HepG2 (cell line): ENCODE results near the gene ZCCHC24. TPM values are rescaled to one million over a fixed set of nuclear protein-coding genes. Genes with fewer than 3 reads are reported as not detected.

Source experiments
- ATF1 ChIP-seq: IDR thresholded peaks from 2 replicates; pipeline ENCODE4 v1.6.1; 2016; ENCODE audit warnings: mild to moderate bottlenecking, control low read depth
- CREB1 ChIP-seq, 2 experiments: fragments of 450-650 bp in 1 of 2; IDR thresholded peaks; 2 replicates each; pipeline ENCODE4 v1.6.1; 2016 to 2017; ENCODE audit warnings: control low read depth in 1 of 2, mild to moderate bottlenecking in 1 of 2, missing compliant biosample characterization in 1 of 2, missing genetic modification characterization in 1 of 2
- KAT2B ChIP-seq: fragments of 150-350 bp; IDR thresholded peaks from 2 replicates; pipeline ENCODE4 v1.6.1; 2014; ENCODE audit warnings: low read depth, low read length, borderline replicate concordance
- KLF6 ChIP-seq: IDR thresholded peaks from 2 replicates; pipeline ENCODE4 v1.8.0; 2016; ENCODE audit warnings: missing biosample characterization, missing genetic modification reagents
- PHF20 ChIP-seq: sonication (generic); formaldehyde crosslinking; IDR thresholded peaks from 2 replicates; pipeline ENCODE4 v1.5.0; 2020; ENCODE audit warnings: mild to moderate bottlenecking, missing genetic modification reagents
- POLR2A ChIP-seq, 2 experiments: IDR thresholded peaks; 2 replicates each; pipeline ENCODE4 v1.6.1; 2011; ENCODE audit warnings: low read depth in 2 of 2, low read length in 2 of 2, mild to moderate bottlenecking in 1 of 2, moderate library complexity in 1 of 2; ENCODE audit not compliant: insufficient read depth in 1 of 2
- SOX5 ChIP-seq: IDR thresholded peaks from 2 replicates; pipeline ENCODE4 v1.6.1; 2016; ENCODE audit warnings: borderline replicate concordance
- ZNF138 ChIP-seq: sonication (generic); formaldehyde crosslinking; IDR thresholded peaks from 2 replicates; pipeline ENCODE4 v1.5.0; 2020; ENCODE audit warnings: mild to moderate bottlenecking, low read depth, missing genetic modification reagents
- ZNF225 ChIP-seq: sonication (generic); formaldehyde crosslinking; IDR thresholded peaks from 2 replicates; pipeline ENCODE4 v1.4.0; 2020; ENCODE audit warnings: mild to moderate bottlenecking, missing genetic modification reagents
- ZNF510 ChIP-seq: sonication (generic); formaldehyde crosslinking; IDR thresholded peaks from 2 replicates; pipeline ENCODE4 v1.4.0; 2020; ENCODE audit warnings: low read depth, mild to moderate bottlenecking, missing genetic modification reagents
- polyA plus RNA-seq, 8 experiments: library from polyadenylated mRNA; depleted of rRNA in 3 of 8; stranded (reverse) in 7 of 8; unstranded in 1 of 8; fragments of >200 nt; fragmentation: Illumina TruSeq in 4 of 8; extraction: Trizol in 4 of 8; gene quantifications; 2 replicates each; pipeline versions ENCODE4 v1.2.1 to v1.2.3, GENCODE V29; 2011 to 2016; ENCODE audit warnings: low read depth in 4 of 8, missing spikeins in 1 of 8, mixed read lengths in 1 of 8; ENCODE audit not compliant: insufficient read depth in 1 of 8
- total RNA-seq, 5 experiments: library from RNA; depleted of rRNA; stranded (reverse); fragments of >200 nt; fragmentation: Illumina TruSeq; extraction: Trizol; gene quantifications; 2 replicates each; pipeline ENCODE4 v1.2.3, GENCODE V29; 2016; ENCODE audit warnings: low read depth in 1 of 5
- TF ChIP-seq, protein P1 (sequence below): IDR thresholded peaks from 2 replicates; pipeline ENCODE4 v1.6.1; 2016; ENCODE audit warnings: low read depth, missing genetic modification reagents, missing compliant biosample characterization
- TF ChIP-seq, protein P2 (sequence below): sonication (generic); formaldehyde crosslinking; IDR thresholded peaks from 2 replicates; pipeline ENCODE4 v1.5.1; 2020; ENCODE audit warnings: mild to moderate bottlenecking, missing genetic modification reagents, moderate library complexity
- TF ChIP-seq, protein P3 (sequence below): fragments of 450-650 bp; IDR thresholded peaks from 2 replicates; pipeline ENCODE4 v1.6.1; 2016

ZCCHC24 gene
- total and polyA plus RNA-seq, 2 of the 13 experiments (the other 11 are each of a cell fraction or from before 2014, with no cell fraction given): 3.1 to 7.9 TPM

DNA sequence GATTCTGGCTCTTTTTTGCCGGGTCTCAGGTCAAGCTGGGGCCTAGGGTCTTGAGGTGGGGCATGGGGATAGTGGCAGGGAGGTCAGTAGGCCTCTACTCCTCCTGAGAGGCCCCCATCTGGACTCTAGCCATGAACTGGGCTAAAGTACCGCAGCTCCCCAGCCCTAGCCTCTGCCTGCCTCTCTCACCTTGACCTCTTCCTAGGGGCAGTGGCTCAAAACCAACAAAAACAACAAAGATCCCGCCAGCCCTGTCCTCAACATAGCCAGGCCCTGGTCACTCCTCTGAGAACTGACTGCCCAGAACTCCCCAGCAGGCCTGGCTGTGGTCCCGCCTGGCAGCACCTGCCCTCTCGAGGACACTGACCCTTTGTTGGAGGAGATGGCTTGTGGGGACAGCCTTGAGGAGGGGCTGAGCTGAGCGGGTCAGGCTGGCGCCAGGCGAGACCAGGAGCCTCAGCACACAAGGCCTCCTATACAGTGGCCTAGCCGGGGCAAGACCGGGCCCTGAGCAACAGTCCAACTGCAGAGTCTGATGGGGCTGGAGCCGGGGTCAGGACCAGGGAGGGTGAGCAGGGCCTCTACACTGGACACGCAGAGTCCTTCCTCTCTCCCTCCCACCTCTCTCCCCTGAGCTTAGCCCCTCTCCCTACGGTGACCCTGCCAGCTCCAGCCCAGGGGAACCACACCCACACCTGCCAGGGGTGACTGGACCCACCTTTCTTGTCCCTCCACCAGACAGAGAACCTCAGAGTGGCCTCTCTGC lies 109.8 kb downstream of the ZCCHC24 start (continued):
- TF ChIP-seq ATF1 (CRISPR knock-in tag) (peak; percentile 37; the same call in 1 of the 2 replicates), ZNF225 (CRISPR knock-in tag) (peak; percentile 78; the same call in 1 of the 2 replicates), POLR2A (IDR thresholded peaks at IDR 0.05; ENCODE audit: insufficient read depth in 1 of 2, low read depth in 2 of 2, low read length in 2 of 2) (peak; percentile 24 to 84; a peak in 2 of 4 replicates), PHF20 (CRISPR knock-in tag) (no peak), KLF6 (no peak; the same call in 1 of the 2 replicates), ZNF510 (CRISPR knock-in tag) (no peak; the same call in 1 of the 2 replicates), CREB1 (IDR thresholded peaks at IDR 0.05) (no peak), CREB1 (CRISPR knock-in tag; IDR thresholded peaks at IDR 0.05) (peak; percentile 55; the same call in 1 of the 2 replicates), SOX5 (CRISPR knock-in tag) (peak; percentile 88), ZNF138 (CRISPR knock-in tag) (no peak), KAT2B (no peak)
- TF ChIP-seq, protein P1, sequence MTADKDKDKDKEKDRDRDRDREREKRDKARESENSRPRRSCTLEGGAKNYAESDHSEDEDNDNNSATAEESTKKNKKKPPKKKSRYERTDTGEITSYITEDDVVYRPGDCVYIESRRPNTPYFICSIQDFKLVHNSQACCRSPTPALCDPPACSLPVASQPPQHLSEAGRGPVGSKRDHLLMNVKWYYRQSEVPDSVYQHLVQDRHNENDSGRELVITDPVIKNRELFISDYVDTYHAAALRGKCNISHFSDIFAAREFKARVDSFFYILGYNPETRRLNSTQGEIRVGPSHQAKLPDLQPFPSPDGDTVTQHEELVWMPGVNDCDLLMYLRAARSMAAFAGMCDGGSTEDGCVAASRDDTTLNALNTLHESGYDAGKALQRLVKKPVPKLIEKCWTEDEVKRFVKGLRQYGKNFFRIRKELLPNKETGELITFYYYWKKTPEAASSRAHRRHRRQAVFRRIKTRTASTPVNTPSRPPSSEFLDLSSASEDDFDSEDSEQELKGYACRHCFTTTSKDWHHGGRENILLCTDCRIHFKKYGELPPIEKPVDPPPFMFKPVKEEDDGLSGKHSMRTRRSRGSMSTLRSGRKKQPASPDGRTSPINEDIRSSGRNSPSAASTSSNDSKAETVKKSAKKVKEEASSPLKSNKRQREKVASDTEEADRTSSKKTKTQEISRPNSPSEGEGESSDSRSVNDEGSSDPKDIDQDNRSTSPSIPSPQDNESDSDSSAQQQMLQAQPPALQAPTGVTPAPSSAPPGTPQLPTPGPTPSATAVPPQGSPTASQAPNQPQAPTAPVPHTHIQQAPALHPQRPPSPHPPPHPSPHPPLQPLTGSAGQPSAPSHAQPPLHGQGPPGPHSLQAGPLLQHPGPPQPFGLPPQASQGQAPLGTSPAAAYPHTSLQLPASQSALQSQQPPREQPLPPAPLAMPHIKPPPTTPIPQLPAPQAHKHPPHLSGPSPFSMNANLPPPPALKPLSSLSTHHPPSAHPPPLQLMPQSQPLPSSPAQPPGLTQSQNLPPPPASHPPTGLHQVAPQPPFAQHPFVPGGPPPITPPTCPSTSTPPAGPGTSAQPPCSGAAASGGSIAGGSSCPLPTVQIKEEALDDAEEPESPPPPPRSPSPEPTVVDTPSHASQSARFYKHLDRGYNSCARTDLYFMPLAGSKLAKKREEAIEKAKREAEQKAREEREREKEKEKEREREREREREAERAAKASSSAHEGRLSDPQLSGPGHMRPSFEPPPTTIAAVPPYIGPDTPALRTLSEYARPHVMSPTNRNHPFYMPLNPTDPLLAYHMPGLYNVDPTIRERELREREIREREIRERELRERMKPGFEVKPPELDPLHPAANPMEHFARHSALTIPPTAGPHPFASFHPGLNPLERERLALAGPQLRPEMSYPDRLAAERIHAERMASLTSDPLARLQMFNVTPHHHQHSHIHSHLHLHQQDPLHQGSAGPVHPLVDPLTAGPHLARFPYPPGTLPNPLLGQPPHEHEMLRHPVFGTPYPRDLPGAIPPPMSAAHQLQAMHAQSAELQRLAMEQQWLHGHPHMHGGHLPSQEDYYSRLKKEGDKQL (CRISPR knock-in tag): peak; percentile 83
- TF ChIP-seq, protein P2, sequence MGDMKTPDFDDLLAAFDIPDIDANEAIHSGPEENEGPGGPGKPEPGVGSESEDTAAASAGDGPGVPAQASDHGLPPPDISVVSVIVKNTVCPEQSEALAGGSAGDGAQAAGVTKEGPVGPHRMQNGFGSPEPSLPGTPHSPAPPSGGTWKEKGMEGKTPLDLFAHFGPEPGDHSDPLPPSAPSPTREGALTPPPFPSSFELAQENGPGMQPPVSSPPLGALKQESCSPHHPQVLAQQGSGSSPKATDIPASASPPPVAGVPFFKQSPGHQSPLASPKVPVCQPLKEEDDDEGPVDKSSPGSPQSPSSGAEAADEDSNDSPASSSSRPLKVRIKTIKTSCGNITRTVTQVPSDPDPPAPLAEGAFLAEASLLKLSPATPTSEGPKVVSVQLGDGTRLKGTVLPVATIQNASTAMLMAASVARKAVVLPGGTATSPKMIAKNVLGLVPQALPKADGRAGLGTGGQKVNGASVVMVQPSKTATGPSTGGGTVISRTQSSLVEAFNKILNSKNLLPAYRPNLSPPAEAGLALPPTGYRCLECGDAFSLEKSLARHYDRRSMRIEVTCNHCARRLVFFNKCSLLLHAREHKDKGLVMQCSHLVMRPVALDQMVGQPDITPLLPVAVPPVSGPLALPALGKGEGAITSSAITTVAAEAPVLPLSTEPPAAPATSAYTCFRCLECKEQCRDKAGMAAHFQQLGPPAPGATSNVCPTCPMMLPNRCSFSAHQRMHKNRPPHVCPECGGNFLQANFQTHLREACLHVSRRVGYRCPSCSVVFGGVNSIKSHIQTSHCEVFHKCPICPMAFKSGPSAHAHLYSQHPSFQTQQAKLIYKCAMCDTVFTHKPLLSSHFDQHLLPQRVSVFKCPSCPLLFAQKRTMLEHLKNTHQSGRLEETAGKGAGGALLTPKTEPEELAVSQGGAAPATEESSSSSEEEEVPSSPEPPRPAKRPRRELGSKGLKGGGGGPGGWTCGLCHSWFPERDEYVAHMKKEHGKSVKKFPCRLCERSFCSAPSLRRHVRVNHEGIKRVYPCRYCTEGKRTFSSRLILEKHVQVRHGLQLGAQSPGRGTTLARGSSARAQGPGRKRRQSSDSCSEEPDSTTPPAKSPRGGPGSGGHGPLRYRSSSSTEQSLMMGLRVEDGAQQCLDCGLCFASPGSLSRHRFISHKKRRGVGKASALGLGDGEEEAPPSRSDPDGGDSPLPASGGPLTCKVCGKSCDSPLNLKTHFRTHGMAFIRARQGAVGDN (CRISPR knock-in tag): peak; percentile 100
- TF ChIP-seq, protein P3, sequence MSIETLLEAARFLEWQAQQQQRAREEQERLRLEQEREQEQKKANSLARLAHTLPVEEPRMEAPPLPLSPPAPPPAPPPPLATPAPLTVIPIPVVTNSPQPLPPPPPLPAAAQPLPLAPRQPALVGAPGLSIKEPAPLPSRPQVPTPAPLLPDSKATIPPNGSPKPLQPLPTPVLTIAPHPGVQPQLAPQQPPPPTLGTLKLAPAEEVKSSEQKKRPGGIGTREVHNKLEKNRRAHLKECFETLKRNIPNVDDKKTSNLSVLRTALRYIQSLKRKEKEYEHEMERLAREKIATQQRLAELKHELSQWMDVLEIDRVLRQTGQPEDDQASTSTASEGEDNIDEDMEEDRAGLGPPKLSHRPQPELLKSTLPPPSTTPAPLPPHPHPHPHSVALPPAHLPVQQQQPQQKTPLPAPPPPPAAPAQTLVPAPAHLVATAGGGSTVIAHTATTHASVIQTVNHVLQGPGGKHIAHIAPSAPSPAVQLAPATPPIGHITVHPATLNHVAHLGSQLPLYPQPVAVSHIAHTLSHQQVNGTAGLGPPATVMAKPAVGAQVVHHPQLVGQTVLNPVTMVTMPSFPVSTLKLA: peak; percentile 29; the same call in 1 of the 2 replicates
